IMR-90 (cell line): ENCODE data around the gene CCK. TPM values are rescaled to one million over a fixed set of nuclear protein-coding genes. Genes with fewer than 3 reads are reported as not detected.

ENCODE experiments used
- ATAC-seq: fragments of 200-7000 bp; cut with Tn5 transposase; 2 replicates; pipeline ENCODE4 v1.9.1; 2020; ENCODE audit warnings: low read depth, mild to moderate bottlenecking, moderate library complexity
- BruUV-seq: library from RNA; stranded (reverse); fragments of 400-500 nt; replicated peaks from 2 replicates; lab custom pipeline; 2021; lab: Mats Ljungman, UMichigan
- CTCF ChIA-PET: fragments of 300-600 bp; formaldehyde crosslinking; extraction: SDS; loops from one replicate; lab custom pipeline; 2021; ENCODE audit warnings: antibody characterized with exemption; lab: Yijun Ruan, JAX
- POLR2A ChIA-PET: fragments of 300-600 bp; sonication (Branson Sonifier 250); formaldehyde crosslinking; loops from one replicate; lab custom pipeline; 2022; ENCODE audit warnings: antibody characterized with exemption; ENCODE audit not compliant: unreplicated experiment; lab: Charles Lee
- DNase-seq: peaks from one replicate; pipeline ENCODE4 v3.0.0; 2013
- H2AFZ ChIP-seq: replicated peaks from 2 replicates; pipeline ENCODE3; 2013; ENCODE audit warnings: low read length, mild to moderate bottlenecking; ENCODE audit not compliant: poor library complexity
- H2AK5ac ChIP-seq: 2 replicates; pipeline ENCODE4 v1.6.1; 2013; ENCODE audit warnings: low read depth, low read length, inconsistent platforms
- H2AK9ac ChIP-seq: replicated peaks from 2 replicates; pipeline ENCODE3; 2013; ENCODE audit warnings: mild to moderate bottlenecking, low read depth, low read length, moderate library complexity; ENCODE audit not compliant: poor library complexity
- H2BK120ac ChIP-seq: 2 replicates; pipeline ENCODE4 v1.6.1; 2013; ENCODE audit warnings: low read depth, low read length, inconsistent platforms
- H2BK15ac ChIP-seq: 3 replicates; pipeline ENCODE4 v1.6.1; 2013; ENCODE audit warnings: low read depth, low read length, inconsistent platforms
- H2BK20ac ChIP-seq: 2 replicates; pipeline ENCODE4 v1.6.1; 2013; ENCODE audit warnings: low read depth, mild to moderate bottlenecking, inconsistent platforms, low read length, moderate library complexity
- H2BK5ac ChIP-seq: 2 replicates; pipeline ENCODE4 v1.6.1; 2013; ENCODE audit warnings: mild to moderate bottlenecking, low read depth, low read length, inconsistent platforms; ENCODE audit not compliant: poor library complexity, severe bottlenecking
- H3K14ac ChIP-seq: replicated peaks from 2 replicates; pipeline ENCODE4 v1.6.1; 2013; ENCODE audit warnings: low read depth, low read length, inconsistent platforms
- H3K18ac ChIP-seq: 2 replicates; pipeline ENCODE4 v1.6.1; 2013; ENCODE audit warnings: low read depth, low read length, control low read depth
- H3K23ac ChIP-seq: 2 replicates; pipeline ENCODE4 v1.6.1; 2013; ENCODE audit warnings: low read depth, low read length, inconsistent platforms
- H3K27ac ChIP-seq: 2 replicates; pipeline ENCODE4 v1.5.1; 2013; ENCODE audit warnings: mild to moderate bottlenecking, control low read depth, low read length; ENCODE audit not compliant: insufficient read depth
- H3K27me3 ChIP-seq: 2 replicates; pipeline ENCODE4 v1.6.1; 2013; ENCODE audit warnings: low read length; ENCODE audit not compliant: control insufficient read depth, insufficient read depth
- H3K36me3 ChIP-seq: 2 replicates; pipeline ENCODE4 v1.6.1; 2013; ENCODE audit warnings: low read length, mixed read lengths; ENCODE audit not compliant: control insufficient read depth, insufficient read depth
- H3K4ac ChIP-seq: 2 replicates; pipeline ENCODE4 v1.6.1; 2013; ENCODE audit warnings: low read depth, low read length, inconsistent platforms
- H3K4me1 ChIP-seq: 2 replicates; pipeline ENCODE4 v1.6.1; 2013; ENCODE audit warnings: low read length, mixed read lengths; ENCODE audit not compliant: control insufficient read depth, insufficient read depth
- H3K4me2 ChIP-seq: 2 replicates; pipeline ENCODE4 v1.6.1; 2013; ENCODE audit warnings: low read depth, mild to moderate bottlenecking, control low read depth, low read length, moderate library complexity
- H3K4me3 ChIP-seq: 2 replicates; pipeline ENCODE4 v1.5.1; 2013; ENCODE audit warnings: low read depth, mild to moderate bottlenecking, control low read depth, low read length, moderate library complexity; ENCODE audit not compliant: insufficient read depth
- H3K56ac ChIP-seq: 2 replicates; pipeline ENCODE4 v1.6.1; 2013; ENCODE audit warnings: low read length, inconsistent platforms; ENCODE audit not compliant: insufficient read depth; ENCODE audit errors: extremely low read depth
- H3K79me1 ChIP-seq, 2 experiments: 2 replicates each; pipeline ENCODE4 v1.6.1; 2013; ENCODE audit warnings: low read length in 2 of 2, inconsistent platforms in 1 of 2, low read depth in 1 of 2
- H3K9ac ChIP-seq: 2 replicates; pipeline ENCODE4 v1.6.1; 2013; ENCODE audit warnings: low read depth, low read length, control low read depth
- H3K9me1 ChIP-seq: 2 replicates; pipeline ENCODE4 v1.6.1; 2013; ENCODE audit warnings: low read length, inconsistent platforms; ENCODE audit not compliant: insufficient read depth
- H3K9me3 ChIP-seq: 2 replicates; pipeline ENCODE4 v1.6.1; 2013; ENCODE audit warnings: low read length; ENCODE audit not compliant: control insufficient read depth, insufficient read depth
- H4K20me1 ChIP-seq: 2 replicates; pipeline ENCODE4 v1.6.1; 2013; ENCODE audit warnings: low read length, inconsistent platforms; ENCODE audit not compliant: insufficient read depth
- H4K5ac ChIP-seq: 2 replicates; pipeline ENCODE4 v1.6.1; 2013; ENCODE audit warnings: mild to moderate bottlenecking, low read depth, low read length, control low read depth
- H4K8ac ChIP-seq, 2 experiments: 2 replicates each; pipeline ENCODE4 v1.6.1; 2013; ENCODE audit warnings: low read depth in 2 of 2, low read length in 2 of 2, control low read depth in 1 of 2, inconsistent platforms in 1 of 2
- H4K91ac ChIP-seq: 2 replicates; pipeline ENCODE4 v1.6.1; 2013; ENCODE audit warnings: low read depth, low read length, inconsistent platforms; ENCODE audit not compliant: insufficient read depth
- BHLHE40 ChIP-seq: fragments of 150-350 bp; IDR thresholded peaks from 2 replicates; pipeline ENCODE4 v1.6.1; 2016; ENCODE audit warnings: mild to moderate bottlenecking, low read depth, low read length
- CEBPB ChIP-seq: IDR thresholded peaks from 2 replicates; pipeline ENCODE4 v1.6.1; 2012; ENCODE audit warnings: low read depth, low read length, improper control_type of control experiment
- CHD1 ChIP-seq: IDR thresholded peaks from 2 replicates; pipeline ENCODE4 v1.6.1; 2012; ENCODE audit warnings: low read depth, low read length, improper control_type of control experiment
- CTCF ChIP-seq: conservative IDR thresholded peaks from 2 replicates; pipeline ENCODE4 v1.5.1; 2012; ENCODE audit warnings: mild to moderate bottlenecking, low read depth, low read length, improper control_type of control experiment
- ELK1 ChIP-seq: fragments of 150-350 bp; IDR thresholded peaks from 2 replicates; pipeline ENCODE4 v1.6.1; 2016; ENCODE audit warnings: low read depth, mild to moderate bottlenecking, low read length, moderate library complexity, borderline replicate concordance
- FOS ChIP-seq: fragments of 150-350 bp; IDR thresholded peaks from 2 replicates; pipeline ENCODE4 v1.6.1; 2016; ENCODE audit warnings: low read depth, low read length
- MAFK ChIP-seq: IDR thresholded peaks from 2 replicates; pipeline ENCODE4 v1.6.1; 2012; ENCODE audit warnings: low read depth, low read length, improper control_type of control experiment
- MAZ ChIP-seq: IDR thresholded peaks from 2 replicates; pipeline ENCODE4 v1.6.1; 2012; ENCODE audit warnings: low read depth, mild to moderate bottlenecking, low read length, improper control_type of control experiment, moderate library complexity, borderline replicate concordance
- MXI1 ChIP-seq: IDR thresholded peaks from 2 replicates; pipeline ENCODE4 v1.6.1; 2012; ENCODE audit warnings: low read depth, mild to moderate bottlenecking, low read length, moderate library complexity, borderline replicate concordance
- NFE2L2 ChIP-seq: fragments of 150-350 bp; IDR thresholded peaks from 2 replicates; pipeline ENCODE4 v1.6.1; 2016; ENCODE audit warnings: low read depth, mild to moderate bottlenecking, low read length
- POLR2A ChIP-seq: IDR thresholded peaks from 2 replicates; pipeline ENCODE4 v1.6.1; 2012; ENCODE audit warnings: mild to moderate bottlenecking, low read depth, low read length
- RAD21 ChIP-seq: IDR thresholded peaks from 2 replicates; pipeline ENCODE4 v1.6.1; 2012; ENCODE audit warnings: low read length, improper control_type of control experiment
- RCOR1 ChIP-seq: IDR thresholded peaks from 2 replicates; pipeline ENCODE4 v1.6.1; 2012; ENCODE audit warnings: mild to moderate bottlenecking, low read length, improper control_type of control experiment; ENCODE audit not compliant: insufficient replicate concordance
- RFX5 ChIP-seq: IDR thresholded peaks from 2 replicates; pipeline ENCODE4 v1.8.0; 2012; ENCODE audit warnings: low read depth, mild to moderate bottlenecking, low read length, moderate library complexity
- SMC3 ChIP-seq: fragments of 150-350 bp; IDR thresholded peaks from 2 replicates; pipeline ENCODE4 v1.6.1; 2016; ENCODE audit warnings: low read depth, mild to moderate bottlenecking, antibody characterized with exemption, low read length, moderate library complexity
- USF2 ChIP-seq: fragments of 150-350 bp; IDR thresholded peaks from 2 replicates; pipeline ENCODE4 v1.6.1; 2017; ENCODE audit warnings: mild to moderate bottlenecking, antibody characterized with exemption, low read length, low read depth
- WGBS, 2 experiments: methylation state at CpG; one replicate each; pipeline versions ENCODE4 v1.1.5 to v1.1.7; 2013; ENCODE audit warnings: missing lambda C conversion rate in 2 of 2; ENCODE audit not compliant: insufficient read length in 1 of 2; ENCODE audit errors: extremely low coverage in 2 of 2; 5-methylcytosine and 5-hydroxymethylcytosine counted together
- dilution Hi-C: fragments of 300-500 bp; cut with HindIII; formaldehyde crosslinking; loops from one replicate; pipeline ENCODE4 v1.14.3; 2018; ENCODE audit warnings: low sequenced_read_pairs; ENCODE audit not compliant: unreplicated experiment
- in situ Hi-C: fragments of 300-500 bp; cut with MboI; formaldehyde crosslinking; loops from 3 replicates; pipeline ENCODE4 v1.14.3; 2019; ENCODE audit warnings: low sequenced_read_pairs, inconsistent platforms, mixed read lengths
- intact Hi-C: fragments of 100-400 bp; cut with micrococcal nuclease; formaldehyde crosslinking; loops from 2 replicates; pipeline ENCODE4 v1.10.0; 2022
- polyA plus RNA-seq, 3 experiments: library from polyadenylated mRNA; depleted of rRNA; stranded (reverse); fragments of >200 nt; gene quantifications; 2 replicates each; pipeline ENCODE4 v1.2.3, GENCODE V29; 2012; ENCODE audit warnings: low replicate concordance in 1 of 3
- total RNA-seq: library from RNA; depleted of rRNA; stranded (reverse); fragments of >200 nt; gene quantifications from 2 replicates; pipeline ENCODE4 v1.2.3, GENCODE V29; 2012

Gene CCK
- total and polyA plus RNA-seq, 2 of the 4 experiments (the other 2 are of a cell fraction), result 0.43 TPM; not detected in 1

GRCh38 chr3:42308651-42309050 is 42.7 kb upstream of the CCK start:
- ChIA-PET CTCF (no interaction called here), POLR2A (no interaction called here)
- H3K9me1 ChIP-seq, result no peaks in the 10 kb centered on the region
- no peak overlapping the region for H3K4me2 ChIP-seq
- H3K4me3 ChIP-seq, result no peak overlapping the region
- H3K9ac ChIP-seq, result no peak overlapping the region
- no TSS peak for BruUV-seq
- no peak overlapping the region for H4K8ac ChIP-seq
- H2AK9ac ChIP-seq, result no peak overlapping the region
- DNase-seq (no peak), ATAC-seq (no peak)
- TF ChIP-seq MXI1 (no peak), CTCF (no peak), RAD21 (no peak), BHLHE40 (no peak), RCOR1 (no peak), MAFK (no peak), ELK1 (no peak), CEBPB (no peak), MAZ (no peak), CHD1 (no peak), POLR2A (no peak), USF2 (no peak), RFX5 (no peak), SMC3 (no peak), FOS (no peak), NFE2L2 (no peak)
- in situ Hi-C loops, result no loop called here
- no CpG with 5 or more reads among the region's 1 CpG for WGBS, 2 experiments
- H2AK5ac ChIP-seq, result no peak overlapping the region
- intact Hi-C loops, result no loop called here
- H3K27me3 ChIP-seq, result no peaks in the 10 kb centered on the region
- H4K20me1 ChIP-seq, result no peaks in the 10 kb centered on the region
- H3K79me1 ChIP-seq, result no peaks in the 10 kb centered on the region
- H4K5ac ChIP-seq, result no peak overlapping the region
- no peak overlapping the region for H2AFZ ChIP-seq
- H2BK120ac ChIP-seq, result no peak overlapping the region
- H3K23ac ChIP-seq, result no peak overlapping the region
- no peak overlapping the region for H4K91ac ChIP-seq
- no peak overlapping the region for H3K14ac ChIP-seq
- H3K9me3 ChIP-seq, result no peaks in the 10 kb centered on the region
- H3K27ac ChIP-seq, result no peak overlapping the region
- no peak overlapping the region for H3K18ac ChIP-seq
- no peak overlapping the region for H3K56ac ChIP-seq
- H2BK20ac ChIP-seq, result no peak overlapping the region
- no peak overlapping the region for H3K4ac ChIP-seq
- no peak overlapping the region for H2BK15ac ChIP-seq
- no peaks in the 10 kb centered on the region for H3K36me3 ChIP-seq
- H2BK5ac ChIP-seq, result no peak overlapping the region
- no peaks in the 10 kb centered on the region for H3K4me1 ChIP-seq
- dilution Hi-C loops, result no loop called here
